K562 (cell line): ENCODE results near the gene TNFSF11. TPM values are rescaled to one million over a fixed set of nuclear protein-coding genes. Genes with fewer than 3 reads are reported as not detected.

Experiments
- ATAC-seq: fragments of 200-7000 bp; cut with Tn5 transposase; 3 replicates; pipeline ENCODE4 v1.9.1; 2020; ENCODE audit warnings: moderate library complexity
- BruUV-seq: library from RNA; stranded (reverse); fragments of 400-500 nt; replicated peaks from 2 replicates; lab custom pipeline; 2021; lab: Mats Ljungman, UMichigan
- CTCF ChIA-PET: fragments of 300-600 bp; formaldehyde crosslinking; extraction: SDS; loops from one replicate; lab custom pipeline; 2021; ENCODE audit warnings: low intra/inter-chr PET ratio; lab: Yijun Ruan, JAX
- POLR2A ChIA-PET: fragments of 300-600, 350-650 bp; sonication (Branson Sonifier 250); formaldehyde crosslinking; extraction: SDS; loops from one replicate; lab custom pipeline; 2021; ENCODE audit warnings: antibody characterized with exemption, inconsistent platforms; lab: Yijun Ruan, JAX
- DNase-seq, 4 experiments: peaks; one replicate each; pipeline versions ENCODE4 v3.0.0 to v3.0.0-alpha.2; 2011 to 2018; ENCODE audit warnings: low spot score in 3 of 4, mixed read lengths in 3 of 4; ENCODE audit errors: extremely low read depth in 1 of 4
- FAIRE-seq: peaks from 2 replicates; lab custom pipeline; 2011; peaks lifted over from hg19 to GRCh38; lab: Jason Lieb, UNC
- H2AFZ ChIP-seq: 2 replicates; pipeline ENCODE4 v1.6.0; 2011; ENCODE audit warnings: low read depth, low read length, control low read depth, inconsistent platforms
- H3K27ac ChIP-seq: fragments of 200-600 bp; 3 replicates; pipeline ENCODE4 v1.8.0; 2011; ENCODE audit warnings: low read depth, mild to moderate bottlenecking, control low read depth, inconsistent platforms, low read length, moderate library complexity, mixed read lengths; ENCODE audit errors: extremely low read depth
- H3K27me3 ChIP-seq, 2 experiments: fragments of 300-600 bp in 1 of 2; 2 replicates in 1 of 2; 3 replicates in 1 of 2; pipeline versions ENCODE4 v1.6.0 to v1.8.0; 2011; ENCODE audit warnings: inconsistent platforms in 2 of 2, low read length in 2 of 2, mild to moderate bottlenecking in 1 of 2, mixed read lengths in 1 of 2, moderate library complexity in 1 of 2; ENCODE audit not compliant: control insufficient read depth in 2 of 2, insufficient read depth in 2 of 2
- H3K36me3 ChIP-seq: fragments of 300-600 bp; 3 replicates; pipeline ENCODE4 v1.8.0; 2011; ENCODE audit warnings: mild to moderate bottlenecking, low read length, inconsistent platforms; ENCODE audit not compliant: control insufficient read depth, insufficient read depth
- H3K4me1 ChIP-seq, 2 experiments: fragments of 200-600 bp in 1 of 2; replicated peaks in 1 of 2; 2 replicates in 1 of 2; 3 replicates in 1 of 2; pipeline versions ENCODE4 v1.5.1 to v1.8.0; 2011; ENCODE audit warnings: inconsistent platforms in 2 of 2, low read length in 2 of 2, mild to moderate bottlenecking in 1 of 2, mixed read lengths in 1 of 2, moderate library complexity in 1 of 2; ENCODE audit not compliant: control insufficient read depth in 2 of 2, insufficient read depth in 2 of 2
- H3K4me2 ChIP-seq: 2 replicates; pipeline ENCODE4 v1.6.1; 2011; ENCODE audit warnings: low read length, control low read depth, inconsistent platforms, mixed read lengths; ENCODE audit not compliant: insufficient read depth
- H3K4me3 ChIP-seq: fragments of 200-600 bp; sonication (generic), shearing (Covaris generic); 2 replicates; pipeline ENCODE4 v1.5.1; 2016; ENCODE audit warnings: control low read depth, inconsistent platforms
- H3K79me2 ChIP-seq: fragments of 200-600 bp; 3 replicates; pipeline ENCODE4 v1.8.0; 2011; ENCODE audit warnings: low read length, inconsistent platforms; ENCODE audit not compliant: control insufficient read depth, insufficient read depth
- H3K9ac ChIP-seq, 2 experiments: 2 replicates each; pipeline versions ENCODE4 v1.6.0 to v1.6.1; 2011; ENCODE audit warnings: low read depth in 2 of 2, low read length in 2 of 2, control low read depth in 1 of 2, inconsistent platforms in 1 of 2, mild to moderate bottlenecking in 1 of 2, mixed read lengths in 1 of 2; ENCODE audit not compliant: insufficient read depth in 1 of 2
- H3K9me1 ChIP-seq: one replicate; pipeline ENCODE4 v1.6.0; 2011; ENCODE audit warnings: inconsistent platforms, mild to moderate bottlenecking, low read length, moderate library complexity; ENCODE audit not compliant: control insufficient read depth, insufficient read depth
- H3K9me3 ChIP-seq: replicated peaks from 2 replicates; pipeline ENCODE4 v1.5.1; 2011; ENCODE audit warnings: low read depth, low read length, inconsistent platforms; ENCODE audit not compliant: control insufficient read depth, insufficient read depth
- H4K20me1 ChIP-seq: replicated peaks from 2 replicates; pipeline ENCODE4 v1.6.1; 2011; ENCODE audit warnings: low read length, inconsistent platforms, mixed read lengths; ENCODE audit not compliant: control insufficient read depth, insufficient read depth
- ELF2 ChIP-seq: fragments of 250-450 bp; sonication (Bioruptor Pico); IDR thresholded peaks from 2 replicates; pipeline ENCODE4 v1.5.0; 2021; ENCODE audit warnings: mild to moderate bottlenecking
- MAFF ChIP-seq: IDR thresholded peaks from 2 replicates; pipeline ENCODE4 v1.6.1; 2012; ENCODE audit warnings: low read length, improper control_type of control experiment
- MXI1 ChIP-seq: IDR thresholded peaks from 2 replicates; pipeline ENCODE4 v1.6.1; 2011; ENCODE audit warnings: low read depth, mild to moderate bottlenecking, improper control_type of control experiment, low read length
- NFATC3 ChIP-seq: fragments of 450-650 bp; IDR thresholded peaks from 2 replicates; pipeline ENCODE4 v1.6.1; 2017; ENCODE audit warnings: mild to moderate bottlenecking
- NFXL1 ChIP-seq: fragments of 450-650 bp; formaldehyde crosslinking; IDR thresholded peaks from 2 replicates; pipeline ENCODE4 v1.4.0; 2021; ENCODE audit warnings: mild to moderate bottlenecking
- PRPF4 ChIP-seq: fragments of 200-400 bp; formaldehyde crosslinking; IDR thresholded peaks from one replicate; pipeline ENCODE4 v1.6.1; 2017; ENCODE audit warnings: low read length, low read depth, mild to moderate bottlenecking; ENCODE audit not compliant: insufficient read depth, poor library complexity, severe bottlenecking
- RBM15 ChIP-seq: fragments of 200-400 bp; formaldehyde crosslinking; IDR thresholded peaks from 2 replicates; pipeline ENCODE4 v1.6.1; 2018; ENCODE audit warnings: mild to moderate bottlenecking, low read length, moderate library complexity; ENCODE audit not compliant: insufficient read depth
- RCOR1 ChIP-seq, 2 experiments: IDR thresholded peaks; 2 replicates each; pipeline ENCODE4 v1.6.1; 2012; ENCODE audit warnings: low read depth in 2 of 2, low read length in 2 of 2, borderline replicate concordance in 1 of 2, improper control_type of control experiment in 1 of 2
- SIN3B ChIP-seq: fragments of 450-650 bp; IDR thresholded peaks from 2 replicates; pipeline ENCODE4 v1.6.1; 2017; ENCODE audit warnings: low read depth, mild to moderate bottlenecking, moderate library complexity
- TAF7 ChIP-seq: fragments of 450-650 bp; IDR thresholded peaks from 2 replicates; pipeline ENCODE4 v1.6.1; 2016; ENCODE audit warnings: missing genetic modification characterization, missing compliant biosample characterization
- TCFL5 ChIP-seq: fragments of 250-450 bp; sonication (Bioruptor Pico); conservative IDR thresholded peaks from 2 replicates; pipeline ENCODE4 v1.6.1; 2021; ENCODE audit warnings: mild to moderate bottlenecking, moderate library complexity, matching md5 sums
- ZBED1 ChIP-seq: IDR thresholded peaks from 2 replicates; pipeline ENCODE4 v1.6.1; 2014
- ZFX ChIP-seq: sonication (generic); formaldehyde crosslinking; IDR thresholded peaks from 2 replicates; pipeline ENCODE4 v1.8.0; 2022; ENCODE audit warnings: mild to moderate bottlenecking, missing genetic modification reagents, moderate library complexity
- WGBS: fragments of 100-300 bp; shearing (Covaris generic); methylation state at CpG from one replicate; pipeline ENCODE4 v1.1.6; 2016; ENCODE audit warnings: low coverage, mixed read lengths; ENCODE audit not compliant: insufficient coverage; ENCODE audit errors: missing lambda C conversion rate; 5-methylcytosine and 5-hydroxymethylcytosine counted together
- in situ Hi-C: fragments of 300-500 bp; cut with MboI; formaldehyde crosslinking; loops from 4 replicates; pipeline ENCODE4 v1.15.0; 2018; ENCODE audit warnings: inconsistent platforms, mixed read lengths
- intact Hi-C: fragments of 100-400 bp; cut with micrococcal nuclease; formaldehyde crosslinking; loops from 2 replicates; pipeline ENCODE4 v1.14.2; 2022
- polyA plus RNA-seq, 8 experiments: library from polyadenylated mRNA; depleted of rRNA in 4 of 8; stranded (reverse) in 5 of 8; unstranded in 3 of 8; fragments of >200 nt; fragmentation: Nextera tagmentation in 2 of 8; fragmentation: Illumina TruSeq in 1 of 8; extraction: Ambion mirVana in 2 of 8; extraction: Trizol in 1 of 8; gene quantifications; 2 replicates each; pipeline versions ENCODE4 v1.2.1 to v1.2.3, GENCODE V29; 2011 to 2014; ENCODE audit warnings: inconsistent platforms in 1 of 8, missing spikeins in 1 of 8
- total RNA-seq, 7 experiments: library from RNA; depleted of rRNA in 6 of 7; stranded (reverse); fragments of >200 nt in 6 of 7; fragmentation: Illumina TruSeq in 2 of 7; extraction: Trizol in 2 of 7; gene quantifications; 2 replicates each; pipeline versions ENCODE4 v1.2.1 to v1.2.3, GENCODE V29; 2011 to 2021; ENCODE audit warnings: low replicate concordance in 1 of 7
- TF ChIP-seq, protein P1 (sequence below), 2 experiments: IDR thresholded peaks in 1 of 2; conservative IDR thresholded peaks in 1 of 2; 2 replicates each; pipeline ENCODE4 v1.6.1; 2016; ENCODE audit warnings: low read depth in 2 of 2, mild to moderate bottlenecking in 1 of 2, missing compliant biosample characterization in 1 of 2, missing genetic modification characterization in 1 of 2, moderate library complexity in 1 of 2

Gene TNFSF11
- total and polyA plus RNA-seq, 9 of the 15 experiments (the other 6 are each of a cell fraction or from before 2014, with no cell fraction given), result not detected

DNA sequence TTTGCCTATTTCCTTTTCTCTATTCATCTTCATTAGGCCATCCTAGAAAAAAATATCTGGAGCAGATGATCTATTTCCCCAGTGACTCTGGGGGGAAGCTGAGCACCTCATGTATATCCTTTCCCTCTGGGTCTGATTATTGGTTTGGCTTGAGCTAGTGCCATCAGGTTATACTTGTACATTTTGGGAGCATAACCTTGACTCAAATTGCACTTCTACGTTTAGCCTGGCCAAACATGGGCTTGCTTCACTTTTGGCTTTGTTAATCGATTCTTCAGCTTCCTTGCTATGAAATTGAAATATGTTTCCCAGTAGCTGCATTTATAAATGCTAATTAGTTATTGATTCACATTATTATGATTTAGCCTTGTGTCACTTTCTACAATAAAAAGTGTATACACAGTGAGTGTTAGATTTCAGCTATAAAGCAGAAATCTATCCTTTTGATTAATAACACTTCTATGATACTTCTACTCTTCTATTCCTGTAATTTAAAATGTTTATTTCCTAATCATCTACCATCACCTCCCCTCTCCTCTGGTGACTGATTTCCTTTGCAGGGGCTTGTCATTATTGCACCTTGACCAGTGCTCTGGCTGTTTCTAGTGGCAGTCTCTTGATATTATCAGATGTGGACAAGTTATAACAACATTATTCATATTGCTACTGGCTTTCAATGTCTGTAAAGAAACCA lies 37.3 kb downstream of the TNFSF11 start:
- FAIRE-seq (no peak), DNase-seq (no peak), ATAC-seq (no peak)
- intact Hi-C loops (no loop called here), in situ Hi-C loops (no loop called here)
- no peak overlapping the region for H2AFZ ChIP-seq
- no peak overlapping the region for H3K27ac ChIP-seq
- no peak overlapping the region for H3K4me3 ChIP-seq
- no peak overlapping the region for H3K4me2 ChIP-seq
- H4K20me1 ChIP-seq, result no peaks in the 10 kb centered on the region
- H3K36me3 ChIP-seq, result no peaks in the 10 kb centered on the region
- H3K9me1 ChIP-seq, result no peaks in the 10 kb centered on the region
- H3K79me2 ChIP-seq, result no peaks in the 10 kb centered on the region
- H3K9ac ChIP-seq, result no peak overlapping the region
- ChIA-PET POLR2A (no interaction called here), CTCF (no interaction called here)
- no peaks in the 10 kb centered on the region for H3K27me3 ChIP-seq
- H3K9me3 ChIP-seq, result no peaks in the 10 kb centered on the region
- no peaks in the 10 kb centered on the region; a peak in 1 of 5 replicates for H3K4me1 ChIP-seq
- WGBS, result 0% methylated on average over 2 of the region's 2 CpGs
- BruUV-seq, result no TSS peak
- TF ChIP-seq ELF2 (no peak), ZBED1 (no peak), NFATC3 (no peak), TAF7 (tag) (no peak), TCFL5 (no peak), PRPF4 (no peak), SIN3B (no peak), NFXL1 (CRISPR knock-in tag) (no peak), RCOR1 (IDR thresholded peaks at IDR 0.05; ENCODE audit: borderline replicate concordance in 1 of 2, low read depth in 2 of 2, low read length in 2 of 2) (no peak), MXI1 (no peak), ZFX (CRISPR knock-in tag) (no peak), RBM15 (no peak), MAFF (no peak)
- TF ChIP-seq, protein P1, sequence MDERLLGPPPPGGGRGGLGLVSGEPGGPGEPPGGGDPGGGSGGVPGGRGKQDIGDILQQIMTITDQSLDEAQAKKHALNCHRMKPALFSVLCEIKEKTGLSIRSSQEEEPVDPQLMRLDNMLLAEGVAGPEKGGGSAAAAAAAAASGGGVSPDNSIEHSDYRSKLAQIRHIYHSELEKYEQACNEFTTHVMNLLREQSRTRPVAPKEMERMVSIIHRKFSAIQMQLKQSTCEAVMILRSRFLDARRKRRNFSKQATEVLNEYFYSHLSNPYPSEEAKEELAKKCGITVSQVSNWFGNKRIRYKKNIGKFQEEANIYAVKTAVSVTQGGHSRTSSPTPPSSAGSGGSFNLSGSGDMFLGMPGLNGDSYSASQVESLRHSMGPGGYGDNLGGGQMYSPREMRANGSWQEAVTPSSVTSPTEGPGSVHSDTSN (CRISPR knock-in tag; IDR thresholded peaks at IDR 0.05; ENCODE audit: low read depth), result no peak
- TF ChIP-seq, protein P1 (tag; conservative IDR thresholded peaks at IDR 0.05; ENCODE audit: low read depth), result no peak
